GM10248 (cell line): ENCODE results near the gene LHX5.

Source experiments
- CTCF ChIA-PET: fragments of 300-600 bp; sonication (Branson Sonifier 250); formaldehyde crosslinking; extraction: SDS; loops from one replicate; lab custom pipeline; 2021; ENCODE audit warnings: antibody characterized with exemption; lab: Yijun Ruan, JAX
- POLR2A ChIA-PET: fragments of 350-650 bp; sonication (Branson Sonifier 250); formaldehyde crosslinking; extraction: SDS; loops from one replicate; lab custom pipeline; 2020; ENCODE audit warnings: antibody characterized with exemption; lab: Yijun Ruan, JAX
- DNase-seq: peaks from one replicate; pipeline ENCODE4 v3.0.0; 2012; ENCODE audit errors: extremely low spot score
- CTCF ChIP-seq: IDR thresholded peaks from 2 replicates; pipeline ENCODE4 v1.5.1; 2012; ENCODE audit warnings: mild to moderate bottlenecking, low read depth; ENCODE audit errors: extremely low read depth, missing control alignments, control extremely low read depth

The LHX5 gene

GRCh38 chr12:113456761-113457160 lies 14.9 kb downstream of the LHX5 start:
- CTCF ChIA-PET = no interaction called here
- POLR2A ChIA-PET = no interaction called here
- TF ChIP-seq CTCF = no peak
- no peak for DNase-seq

GRCh38 chr12:113456199-113456598 lies 15.5 kb downstream of the LHX5 start:
- CTCF ChIA-PET = no interaction called here
- no peak for TF ChIP-seq CTCF
- no peak for DNase-seq
- POLR2A ChIA-PET = no interaction called here

GRCh38 chr12:113453330-113453729 lies 18.3 kb downstream of the LHX5 start:
- DNase-seq = no peak
- TF ChIP-seq CTCF = no peak
- ChIA-PET CTCF (interaction anchor here (1.1 to 2.5 kb wide), 3 partner anchors 9 to 24 kb away, joined by 3 to 14 read pairs (median 5); no protein-coding TSS in a partner anchor), POLR2A (interaction anchor here (0.7 kb wide), 1 partner anchor 48 kb away, joined by 3 read pairs; no protein-coding TSS in a partner anchor)

GRCh38 chr12:113452458-113452857 lies 19.2 kb downstream of the LHX5 start:
- TF ChIP-seq CTCF = no peak
- DNase-seq = no peak
- POLR2A ChIA-PET = no interaction called here
- CTCF ChIA-PET = interaction anchor here (1.6 to 2.5 kb wide), 2 partner anchors 8 to 10 kb away, joined by 5 to 14 read pairs; no protein-coding TSS in a partner anchor

GRCh38 chr12:113449839-113450238 lies 21.8 kb downstream of the LHX5 start:
- DNase-seq = no peak
- POLR2A ChIA-PET = no interaction called here
- no peak for TF ChIP-seq CTCF
- CTCF ChIA-PET = interaction anchor here (0.9 kb wide), 1 partner anchor 10 kb away, joined by 3 read pairs; no protein-coding TSS in a partner anchor

GRCh38 chr12:113449299-113449698 lies 22.4 kb downstream of the LHX5 start:
- POLR2A ChIA-PET = no interaction called here
- DNase-seq = no peak
- no peak for TF ChIP-seq CTCF
- CTCF ChIA-PET = interaction anchor here (0.9 kb wide), 1 partner anchor 9 kb away, joined by 3 read pairs; no protein-coding TSS in a partner anchor
